Heart right ventricle (tissue), 16 donors: ENCODE results near the gene POU3F1. TPM values are rescaled to one million over a fixed set of nuclear protein-coding genes. Genes with fewer than 3 reads are reported as not detected.

Source experiments
- ATAC-seq, 8 donors: fragments of 200-7000 bp; cut with Tn5 transposase; one replicate each; pipeline ENCODE4 v1.9.1; 2020; ENCODE audit warnings: mild to moderate bottlenecking in 8 of 8, moderate library complexity in 8 of 8, moderate number of reproducible peaks in 1 of 8
- DNase-seq, 2 donors: peaks; one replicate each; pipeline ENCODE4 v3.0.0-alpha.2; 2020
- H3K27ac ChIP-seq, 10 donors: fragments of 200-600 bp; sonication (generic) in 2 of 10; one replicate each; pipeline versions ENCODE4 v1.5.0 to v1.8.0; 2020 to 2022; ENCODE audit warnings: mild to moderate bottlenecking in 3 of 10
- H3K27me3 ChIP-seq, 7 donors: fragments of 200-600 bp; one replicate each; pipeline ENCODE4 v1.8.0; 2021 to 2022; ENCODE audit warnings: mild to moderate bottlenecking in 2 of 7
- H3K36me3 ChIP-seq, 9 donors: fragments of 200-600 bp; sonication (generic) in 1 of 9; one replicate each; pipeline versions ENCODE4 v1.5.0 to v1.8.0; 2020 to 2022; ENCODE audit warnings: mild to moderate bottlenecking in 2 of 9
- H3K4me1 ChIP-seq, 9 donors: fragments of 200-600 bp; sonication (generic) in 1 of 9; one replicate each; pipeline versions ENCODE4 v1.5.0 to v1.8.0; 2020 to 2022; ENCODE audit warnings: mild to moderate bottlenecking in 4 of 9
- H3K4me3 ChIP-seq, 10 donors: fragments of 200-600 bp; sonication (generic) in 2 of 10; one replicate each; pipeline versions ENCODE4 v1.5.0 to v1.8.0; 2020 to 2022; ENCODE audit warnings: mild to moderate bottlenecking in 7 of 10, moderate library complexity in 2 of 10
- H3K9me3 ChIP-seq, 11 donors: fragments of 200-600 bp in 10 of 11; sonication (generic) in 2 of 11; one replicate each; pipeline versions ENCODE4 v1.5.0 to v1.8.0; 2013 to 2022; ENCODE audit warnings: mild to moderate bottlenecking in 2 of 11, control low read depth in 1 of 11, moderate library complexity in 1 of 11
- WGBS, 2 donors: extraction: QIAGEN DNeasy Blood & Tissue Kit; methylation state at CpG; one replicate each; pipeline ENCODE4 v1.1.7; 2013; ENCODE audit warnings: inconsistent platforms in 1 of 2; 5-methylcytosine and 5-hydroxymethylcytosine counted together
- intact Hi-C, 10 donors: fragments of 100-400 bp; cut with DNase I; formaldehyde crosslinking; loops; one replicate each; pipeline versions ENCODE4 v1.11.1 to v1.14.2; 2022
- polyA plus RNA-seq, 2 donors: library from polyadenylated mRNA; stranded (reverse); fragments of 200-250 nt; gene quantifications; one replicate each; pipeline ENCODE4 v1.2.3, GENCODE V29; 2013
- total RNA-seq, 10 donors: library from RNA; stranded (reverse); fragmentation: NEBNext Ultra II Directional in 3 of 10; extraction: Animal tissue kit (Norgen Biotek cat#: 25700) in 3 of 10; gene quantifications; one replicate each; pipeline versions ENCODE4 v1.2.1 to v1.2.4, GENCODE V29; 2021 to 2023
- TF ChIP-seq, protein P1 (sequence below), 9 donors: fragments of 200-600 bp; sonication (generic) in 2 of 9; IDR thresholded peaks; one replicate each; pipeline versions ENCODE4 v1.5.0 to v1.8.0; 2021 to 2022; ENCODE audit warnings: antibody characterized with exemption in 9 of 9, mild to moderate bottlenecking in 5 of 9, moderate library complexity in 1 of 9
- donor health status: Arrhythmogenic right ventricular cardiomyopathy.
- donor health status: ischemic (EF 13 %, LVEDD 7.1; RV severe dilation, severe dysfunction).
- donor health status: healthy with polysubstance abuse.
- donor health status: DM: no; HTN: yes; CAD: no.
- donor health status: DM: no; HTN: no; CAD: no.
- donor health status: ischemic (EF 25% LVEDD 6.9; RV normal size, moderate dysfunction).
- donor health status: ischemic (EF 25% LVEDD 5.7; RV mildly dilated, moderate dysfunction).
- donor health status: healthy.
- donor health status: DM: yes; HTN: yes; CAD: no.
- donor health status: Ischemic cardiomyopathy.
- donor health status: ischemic (EF 35%, LVEDD 5.7; RV mildly dilated, moderate dysfunction).
- donor health status: nonischemic (EF 11% LVEDD 7.7; RV severe dilation, severe dysfunction).
- donor health status: DM: yes; HTN: yes; CAD: no.
- donor health status: PGD.
- donor health status: ischemic (EF 29% LVEDD 5.4; RV normal size, mild dysfunction).
- donor health status: nonischemic (EF 23%, LVEDD 6.1; RV moderate dilation, normal function).

POU3F1 gene
- total and polyA plus RNA-seq, 12 donors, result 0.03 to 0.22 (median 0.13) TPM; not detected in 9

DNA sequence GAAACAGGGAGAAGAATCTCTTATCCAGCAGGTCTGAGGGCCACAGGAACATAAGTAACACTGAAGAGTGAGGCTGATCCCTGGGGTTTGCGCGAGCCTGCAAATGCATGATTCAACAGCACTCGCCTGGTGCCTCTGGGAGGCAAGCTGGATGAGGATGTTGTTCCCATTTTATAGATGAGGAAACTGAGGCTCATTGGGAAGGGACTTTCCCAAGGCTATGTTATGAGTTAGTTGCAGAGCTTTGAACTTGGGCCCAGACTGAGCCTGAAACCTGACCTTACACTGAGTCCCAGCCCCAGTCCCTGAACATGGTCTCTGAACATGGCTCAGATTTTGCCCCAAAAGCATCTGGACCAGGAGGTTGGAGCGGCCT lies 27.7 kb upstream of the POU3F1 start:
- Histone ChIP-seq H3K27ac (no peak overlapping the region), H3K4me1 (no peaks in the 10 kb centered on the region), H3K27me3 (peaks cover 0 to 56% (median 33%) of the 10 kb centered on the region in 7 donors), H3K36me3 (no peaks in the 10 kb centered on the region), H3K4me3 (no peak overlapping the region), H3K9me3 (no peaks in the 10 kb centered on the region)
- WGBS, 2 donors, result 87% methylated on average over 4 of the region's 4 CpGs
- TF ChIP-seq, protein P1, sequence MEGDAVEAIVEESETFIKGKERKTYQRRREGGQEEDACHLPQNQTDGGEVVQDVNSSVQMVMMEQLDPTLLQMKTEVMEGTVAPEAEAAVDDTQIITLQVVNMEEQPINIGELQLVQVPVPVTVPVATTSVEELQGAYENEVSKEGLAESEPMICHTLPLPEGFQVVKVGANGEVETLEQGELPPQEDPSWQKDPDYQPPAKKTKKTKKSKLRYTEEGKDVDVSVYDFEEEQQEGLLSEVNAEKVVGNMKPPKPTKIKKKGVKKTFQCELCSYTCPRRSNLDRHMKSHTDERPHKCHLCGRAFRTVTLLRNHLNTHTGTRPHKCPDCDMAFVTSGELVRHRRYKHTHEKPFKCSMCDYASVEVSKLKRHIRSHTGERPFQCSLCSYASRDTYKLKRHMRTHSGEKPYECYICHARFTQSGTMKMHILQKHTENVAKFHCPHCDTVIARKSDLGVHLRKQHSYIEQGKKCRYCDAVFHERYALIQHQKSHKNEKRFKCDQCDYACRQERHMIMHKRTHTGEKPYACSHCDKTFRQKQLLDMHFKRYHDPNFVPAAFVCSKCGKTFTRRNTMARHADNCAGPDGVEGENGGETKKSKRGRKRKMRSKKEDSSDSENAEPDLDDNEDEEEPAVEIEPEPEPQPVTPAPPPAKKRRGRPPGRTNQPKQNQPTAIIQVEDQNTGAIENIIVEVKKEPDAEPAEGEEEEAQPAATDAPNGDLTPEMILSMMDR (IDR thresholded peaks at IDR 0.05), result no peak
- intact Hi-C loops, result no loop called here
- no peak for ATAC-seq
- no peak for DNase-seq

DNA sequence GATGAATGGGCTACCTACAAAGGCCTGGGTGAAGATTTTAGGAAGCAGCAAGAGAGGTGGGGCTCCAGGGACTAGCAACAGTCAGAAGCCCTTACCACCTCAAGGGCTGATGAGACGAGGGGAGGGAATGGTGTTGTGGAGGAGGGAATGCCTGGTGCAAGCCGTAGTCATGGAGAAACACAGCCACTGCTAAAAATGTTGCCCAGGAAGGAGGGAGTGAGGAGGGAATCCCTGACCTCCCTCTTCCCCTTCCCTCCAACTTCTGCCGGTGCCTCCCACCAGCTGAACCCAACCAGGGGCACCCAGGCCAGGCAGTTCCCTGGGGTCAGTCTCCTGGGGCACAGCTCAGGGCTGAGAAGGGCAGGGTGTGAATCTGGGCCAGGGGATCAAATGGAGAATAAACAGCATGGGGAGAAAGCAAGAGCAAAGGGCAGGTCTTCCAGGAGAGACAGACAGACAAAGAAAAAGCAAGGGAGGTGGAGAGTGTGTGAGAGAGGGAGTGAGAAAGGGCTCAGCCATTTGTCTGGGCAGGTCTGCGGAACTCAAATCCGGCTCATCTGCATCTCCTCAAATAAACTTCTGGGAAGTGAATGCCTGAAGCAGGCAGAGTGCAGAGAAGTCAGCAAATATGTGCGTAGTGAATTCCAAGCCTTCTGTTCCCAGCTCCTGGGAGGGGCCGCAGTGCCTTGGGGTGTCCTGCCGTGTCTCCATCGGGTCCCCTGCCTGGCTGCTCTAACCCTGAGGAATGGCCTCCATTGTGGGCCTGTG lies 27.1 kb upstream of the POU3F1 start:
- peaks cover 0 to 62% (median 38%) of the 10 kb centered on the region in 7 donors for H3K27me3 ChIP-seq
- no peaks in the 10 kb centered on the region for H3K4me1 ChIP-seq
- H3K9me3 ChIP-seq, result no peaks in the 10 kb centered on the region
- no peak overlapping the region for H3K27ac ChIP-seq
- TF ChIP-seq, protein P1 (IDR thresholded peaks at IDR 0.05), result no peak
- ATAC-seq (no peak), DNase-seq (no peak)
- H3K4me3 ChIP-seq, result no peak overlapping the region
- intact Hi-C loops, result no loop called here
- no peaks in the 10 kb centered on the region for H3K36me3 ChIP-seq
- WGBS, 2 donors, result 35 to 40% methylated on average over 9 of the region's 9 CpGs

DNA sequence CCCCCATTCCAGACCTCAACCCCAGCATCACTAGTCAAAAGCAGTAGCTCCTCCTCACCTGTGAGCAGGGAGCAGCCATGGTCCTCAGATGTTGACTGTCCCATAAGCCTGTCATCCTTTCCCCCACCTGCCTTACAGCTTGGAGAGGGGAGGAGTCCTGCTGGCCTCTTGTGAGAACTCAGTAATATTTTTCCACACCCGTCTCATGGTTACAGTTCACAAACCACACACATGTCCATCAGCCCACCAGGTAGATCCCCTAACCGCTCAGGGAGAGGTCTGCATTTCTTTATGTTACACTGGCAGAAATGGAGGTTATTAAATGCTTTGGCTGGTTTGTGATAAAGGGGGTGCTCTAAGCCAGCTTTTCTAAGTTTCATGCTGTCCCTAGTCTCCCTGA lies 26.3 kb upstream of the POU3F1 start:
- H3K27ac ChIP-seq, result no peak overlapping the region
- intact Hi-C loops, result no loop called here
- H3K36me3 ChIP-seq, result no peaks in the 10 kb centered on the region
- no peaks in the 10 kb centered on the region for H3K9me3 ChIP-seq
- peaks cover 0 to 71% (median 44%) of the 10 kb centered on the region in 7 donors for H3K27me3 ChIP-seq
- DNase-seq (no peak), ATAC-seq (no peak)
- 79 to 84% methylated on average over 2 of the region's 2 CpGs for WGBS, 2 donors
- TF ChIP-seq, protein P1 (IDR thresholded peaks at IDR 0.05), result no peak
- H3K4me1 ChIP-seq, result peaks cover 0 to 7% (median 0%) of the 10 kb centered on the region in 9 donors
- no peak overlapping the region for H3K4me3 ChIP-seq

DNA sequence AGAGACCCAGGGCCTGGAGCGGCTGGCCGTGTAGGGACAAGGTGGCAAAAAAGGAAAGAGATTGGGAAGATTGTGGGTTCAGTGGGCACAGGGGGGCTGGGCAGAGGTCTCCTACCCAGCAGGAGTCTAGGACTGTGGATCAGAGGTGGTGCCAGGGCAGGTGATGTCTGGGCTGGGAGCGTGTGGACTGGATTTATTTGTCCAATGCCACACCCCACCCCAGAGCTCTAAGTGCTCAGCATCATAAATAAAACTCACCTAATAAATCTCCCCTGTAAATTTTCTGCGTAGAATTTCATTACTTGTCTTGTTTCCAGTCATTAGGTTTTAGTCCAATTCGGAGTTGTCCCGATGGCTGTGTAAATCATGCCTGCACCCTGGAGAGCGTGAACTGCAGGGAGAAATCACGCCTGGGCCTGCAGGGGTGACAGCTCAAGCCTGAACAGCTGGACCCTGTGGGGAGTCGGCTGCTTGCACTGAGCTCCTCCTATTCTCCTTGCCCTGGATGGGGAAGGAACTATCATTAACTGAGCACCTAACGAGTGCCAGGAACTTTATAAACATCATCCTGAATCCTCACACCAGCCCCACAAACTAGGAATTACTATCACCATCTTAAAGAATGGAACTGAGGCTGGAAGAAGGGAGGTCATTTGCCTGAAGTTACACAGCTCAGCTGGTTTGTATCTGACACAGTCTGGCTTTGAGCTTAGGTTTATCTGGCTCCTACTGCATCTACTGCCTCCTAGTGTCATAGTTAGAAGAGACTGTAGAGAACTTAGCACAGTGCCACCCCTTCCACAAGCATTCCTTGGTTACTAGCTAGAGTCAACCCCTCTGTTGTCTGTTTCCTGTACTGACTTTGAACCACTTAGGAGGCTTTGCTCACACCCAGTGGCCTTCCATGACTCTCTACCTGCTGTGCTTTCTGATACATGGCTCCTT lies 25.0 kb upstream of the POU3F1 start:
- TF ChIP-seq, protein P1 (IDR thresholded peaks at IDR 0.05), result peak in 3 of 9 donors; percentile 25 to 32 (median 30)
- H3K27me3 ChIP-seq, result peaks cover 0 to 77% (median 44%) of the 10 kb centered on the region in 7 donors
- no peaks in the 10 kb centered on the region for H3K36me3 ChIP-seq
- H3K4me1 ChIP-seq, result peaks cover 0 to 7% (median 0%) of the 10 kb centered on the region in 9 donors
- 50% methylated on average over 10 of the region's 10 CpGs for WGBS, 2 donors
- no peaks in the 10 kb centered on the region for H3K9me3 ChIP-seq
- DNase-seq (no peak), ATAC-seq (peak in 1 of 8 donors; percentile 55)
- H3K27ac ChIP-seq, result no peak overlapping the region
- H3K4me3 ChIP-seq, result no peak overlapping the region
- intact Hi-C loops, result no loop called here
